ENCODE results near the gene NIT2. TPM values are rescaled to one million over a fixed set of nuclear protein-coding genes. Genes with fewer than 3 reads are reported as not detected.

The NIT2 gene
- total RNA-seq = 15.1 TPM

GRCh38 chr3:100334488-100335351 lies at the start of gene NIT2:
Gene NIT2, plus strand, starts transcription at chr3:100334757. Its CDS starts 35 bp downstream, at chr3:100334792.

GRCh38 chr3:100400780-100401673 lies 66.5 kb downstream of the NIT2 start, which contains the start of the genes LNP1 and TOMM70:
Gene LNP1, plus strand, starts transcription at chr3:100401539. Its CDS starts 28,191 bp downstream, at chr3:100429730.
Gene TOMM70, minus strand, starts transcription at chr3:100401089. Its CDS starts 140 bp downstream, at chr3:100400949.

Other genes with a start within 250 kb of the NIT2 start
- gene FILIP1L, start 220.3 kb upstream of the NIT2 start, total RNA-seq = 29.5 TPM
- gene TBC1D23, start 73.8 kb upstream of the NIT2 start, total RNA-seq = 92.7 TPM
- gene TOMM70, start 66.3 kb downstream of the NIT2 start, total RNA-seq = 87.4 TPM
- 13.2 TPM for gene LNP1, start 66.8 kb downstream of the NIT2 start, total RNA-seq
- 16.9 TPM for gene TMEM45A, start 157.9 kb downstream of the NIT2 start, total RNA-seq